Suprapubic skin (tissue), 4 donors: ENCODE measurements around the gene LAMTOR2. TPM values are rescaled to one million over a fixed set of nuclear protein-coding genes. Genes with fewer than 3 reads are reported as not detected.

Experiments
- DNase-seq, 2 donors: peaks; one replicate each; pipeline ENCODE4 v3.0.0-alpha.2; 2019; ENCODE audit warnings: low spot score in 2 of 2
- H3K27ac ChIP-seq: fragments of 200-600 bp; sonication (generic); one replicate; pipeline ENCODE4 v1.5.1; 2019
- H3K27me3 ChIP-seq: fragments of 200-600 bp; sonication (generic); one replicate; pipeline ENCODE4 v1.5.1; 2019
- H3K36me3 ChIP-seq: fragments of 200-600 bp; sonication (generic); one replicate; pipeline ENCODE4 v1.5.1; 2019
- H3K4me1 ChIP-seq: fragments of 200-600 bp; sonication (generic); one replicate; pipeline ENCODE4 v1.5.1; 2019
- H3K4me3 ChIP-seq: fragments of 200-600 bp; sonication (generic); one replicate; pipeline ENCODE4 v1.5.1; 2019; ENCODE audit warnings: mild to moderate bottlenecking
- H3K9me3 ChIP-seq: fragments of 200-600 bp; sonication (generic); one replicate; pipeline ENCODE4 v1.5.1; 2019
- EP300 ChIP-seq: sonication (generic); formaldehyde crosslinking; IDR thresholded peaks from one replicate; pipeline ENCODE4 v1.6.1; 2017; ENCODE audit warnings: antibody characterized with exemption
- POLR2A ChIP-seq, 2 donors: fragments of 450-650 bp; IDR thresholded peaks; one replicate each; pipeline ENCODE4 v1.6.1; 2017; ENCODE audit warnings: antibody characterized with exemption in 2 of 2, mild to moderate bottlenecking in 2 of 2, moderate library complexity in 2 of 2
- POLR2AphosphoS5 ChIP-seq, 3 donors: sonication (generic); formaldehyde crosslinking; IDR thresholded peaks; one replicate each; pipeline ENCODE4 v1.6.1; 2017; ENCODE audit warnings: antibody characterized with exemption in 3 of 3
- WGBS: methylation state at CpG from one replicate; pipeline ENCODE4 v1.1.5; 2018; 5-methylcytosine and 5-hydroxymethylcytosine counted together
- total RNA-seq, 4 donors: library from RNA; depleted of rRNA; stranded (reverse); fragments of >200 nt; gene quantifications; one replicate each; pipeline ENCODE4 v1.1.0, GENCODE V29; 2016
- TF ChIP-seq, protein P1 (sequence below), 2 donors: fragments of 200-600 bp in 1 of 2; fragments of 450-650 bp in 1 of 2; sonication (generic) in 1 of 2; IDR thresholded peaks; one replicate each; pipeline ENCODE4 v1.5.1; 2016 to 2019; ENCODE audit warnings: antibody characterized with exemption in 2 of 2, mild to moderate bottlenecking in 1 of 2, moderate library complexity in 1 of 2

LAMTOR2 gene
- total RNA-seq, 4 donors from 2014 or later, result 27.3 to 66.6 (median 57.7) TPM

DNA sequence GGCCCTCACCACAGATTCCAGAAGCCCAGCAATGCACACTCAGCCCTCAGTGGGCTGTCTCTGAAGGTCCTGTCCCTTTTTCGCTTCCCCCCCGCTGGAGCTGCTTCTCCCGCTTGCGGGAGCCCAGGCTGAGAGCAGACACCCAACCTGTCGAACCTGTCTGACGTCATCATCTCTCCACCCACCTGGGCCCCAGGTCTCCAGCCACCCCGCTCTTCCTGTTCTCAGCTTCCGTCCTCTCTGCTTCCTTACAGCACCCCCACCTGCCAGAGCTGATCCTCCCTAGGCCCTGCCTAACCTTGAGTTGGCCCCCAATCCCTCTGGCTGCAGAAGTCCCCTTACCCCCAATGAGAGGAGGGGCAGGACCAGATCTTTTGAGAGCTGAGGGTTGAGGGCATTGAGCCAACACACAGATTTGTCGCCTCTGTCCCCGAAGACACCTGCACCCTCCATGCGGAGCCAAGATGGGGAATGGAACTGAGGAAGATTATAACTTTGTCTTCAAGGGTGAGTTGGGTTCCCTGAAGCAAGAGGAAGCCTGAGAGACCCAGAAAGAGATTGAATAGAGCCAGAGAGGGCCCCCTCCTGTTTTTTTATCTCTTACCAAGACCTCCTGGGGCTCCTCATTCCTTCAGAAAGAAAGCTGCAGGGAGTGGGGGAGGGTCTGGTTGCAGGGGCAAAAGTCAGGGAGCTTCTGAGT lies 6.5 kb downstream of the LAMTOR2 start, which contains the start of gene RAB25:
Gene RAB25 (plus strand): TSS at position 224 of the 700 bp plus-strand sequence. CDS start 241 bp downstream, at position 465.
- Histone ChIP-seq H3K4me3 (peak within 1 kb of the TSS; percentile 42), H3K27me3 (no peaks in the 10 kb centered on the region), H3K36me3 (peaks cover 3% of the 10 kb centered on the region), H3K9me3 (no peaks in the 10 kb centered on the region), H3K27ac (peak within 1 kb of the TSS; percentile 78), H3K4me1 (peaks cover 43% of the 10 kb centered on the region)
- peak in 1 of 2 donors; percentile 74 for DNase-seq
- WGBS, result 29% methylated on average over 11 of the region's 11 CpGs
- TF ChIP-seq, protein P1, sequence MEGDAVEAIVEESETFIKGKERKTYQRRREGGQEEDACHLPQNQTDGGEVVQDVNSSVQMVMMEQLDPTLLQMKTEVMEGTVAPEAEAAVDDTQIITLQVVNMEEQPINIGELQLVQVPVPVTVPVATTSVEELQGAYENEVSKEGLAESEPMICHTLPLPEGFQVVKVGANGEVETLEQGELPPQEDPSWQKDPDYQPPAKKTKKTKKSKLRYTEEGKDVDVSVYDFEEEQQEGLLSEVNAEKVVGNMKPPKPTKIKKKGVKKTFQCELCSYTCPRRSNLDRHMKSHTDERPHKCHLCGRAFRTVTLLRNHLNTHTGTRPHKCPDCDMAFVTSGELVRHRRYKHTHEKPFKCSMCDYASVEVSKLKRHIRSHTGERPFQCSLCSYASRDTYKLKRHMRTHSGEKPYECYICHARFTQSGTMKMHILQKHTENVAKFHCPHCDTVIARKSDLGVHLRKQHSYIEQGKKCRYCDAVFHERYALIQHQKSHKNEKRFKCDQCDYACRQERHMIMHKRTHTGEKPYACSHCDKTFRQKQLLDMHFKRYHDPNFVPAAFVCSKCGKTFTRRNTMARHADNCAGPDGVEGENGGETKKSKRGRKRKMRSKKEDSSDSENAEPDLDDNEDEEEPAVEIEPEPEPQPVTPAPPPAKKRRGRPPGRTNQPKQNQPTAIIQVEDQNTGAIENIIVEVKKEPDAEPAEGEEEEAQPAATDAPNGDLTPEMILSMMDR (IDR thresholded peaks at IDR 0.05), result no peak
- TF ChIP-seq POLR2AphosphoS5 (IDR thresholded peaks at IDR 0.05) (no peak), POLR2A (IDR thresholded peaks at IDR 0.05) (peak in 1 of 2 donors; percentile 10), EP300 (no peak)

DNA sequence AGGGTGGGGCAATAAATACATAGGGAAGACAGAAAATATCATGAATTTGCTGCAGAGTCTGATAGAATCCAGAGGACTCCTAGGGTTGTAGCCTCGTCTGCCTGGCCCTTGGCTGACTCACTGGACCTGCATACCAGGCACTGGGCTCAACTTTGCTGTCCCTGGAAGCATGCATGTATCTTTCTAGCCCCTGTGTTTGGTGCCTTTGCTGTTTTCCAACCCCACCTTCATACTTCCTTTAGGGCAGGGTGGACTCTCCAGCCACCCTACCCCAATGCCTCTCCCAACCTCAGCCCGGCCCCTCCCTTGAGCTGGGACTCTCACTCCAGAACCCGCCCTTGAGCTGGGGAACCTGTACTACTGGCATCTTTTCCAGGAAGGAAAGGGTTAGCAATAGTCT lies 7.6 kb downstream of the LAMTOR2 start:
- 66% methylated on average over 3 of the region's 3 CpGs for WGBS
- Histone ChIP-seq H3K4me1 (peaks cover 39% of the 10 kb centered on the region), H3K9me3 (no peaks in the 10 kb centered on the region), H3K27me3 (no peaks in the 10 kb centered on the region), H3K27ac (peak overlapping the region; percentile 78), H3K36me3 (peaks cover 3% of the 10 kb centered on the region), H3K4me3 (peak overlapping the region; percentile 42)
- DNase-seq, result no peak
- TF ChIP-seq POLR2A (IDR thresholded peaks at IDR 0.05), result no peak
- TF ChIP-seq EP300, result no peak
- TF ChIP-seq, protein P1 (IDR thresholded peaks at IDR 0.05), result no peak
- no peak for TF ChIP-seq POLR2AphosphoS5 (IDR thresholded peaks at IDR 0.05)

DNA sequence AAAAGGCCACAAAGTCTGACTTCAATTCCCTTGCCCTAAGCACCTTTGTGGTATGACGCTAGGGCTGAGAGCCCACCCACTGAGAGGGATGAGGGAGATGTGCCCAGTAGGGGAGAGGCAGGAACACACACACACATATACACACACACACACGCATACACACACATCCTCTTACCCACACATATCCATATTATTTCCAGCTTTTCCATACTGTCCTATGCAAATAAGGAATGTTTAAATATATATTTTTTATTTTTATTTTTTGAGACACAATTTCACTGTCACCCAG lies 9.4 kb downstream of the LAMTOR2 start:
- TF ChIP-seq POLR2AphosphoS5 (IDR thresholded peaks at IDR 0.05) (no peak), EP300 (no peak), POLR2A (IDR thresholded peaks at IDR 0.05) (no peak)
- TF ChIP-seq, protein P1 (IDR thresholded peaks at IDR 0.05), result no peak
- 57% methylated on average over 2 of the region's 2 CpGs for whole genome bisulfite sequencing
- no peak for DNase-seq
- no peaks in the 10 kb centered on the region for H3K9me3 ChIP-seq
- H3K4me1 ChIP-seq, result peaks cover 39% of the 10 kb centered on the region
- H3K27me3 ChIP-seq, result no peaks in the 10 kb centered on the region
- H3K27ac ChIP-seq, result no peak overlapping the region
- H3K36me3 ChIP-seq, result peaks cover 7% of the 10 kb centered on the region
- H3K4me3 ChIP-seq, result no peak overlapping the region

DNA sequence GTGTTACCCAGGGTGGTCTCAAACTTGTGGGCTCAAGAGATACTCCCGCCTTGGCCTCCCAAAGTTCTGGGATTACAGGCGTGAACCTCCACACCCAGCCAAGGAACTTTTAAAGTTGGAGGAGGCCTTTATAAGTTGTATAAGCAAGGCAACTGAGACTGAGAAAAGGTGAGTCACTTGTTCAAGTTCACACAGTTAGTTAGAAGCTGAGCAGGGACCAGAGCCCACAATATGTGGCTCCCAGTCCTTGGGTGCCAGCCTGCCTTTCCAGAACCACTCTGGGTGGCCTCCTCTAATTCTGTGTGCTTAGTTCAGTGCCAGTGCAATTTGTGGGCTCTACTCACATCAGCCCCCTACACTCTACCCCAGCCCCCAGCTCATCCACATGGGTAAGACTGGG lies 10.0 kb downstream of the LAMTOR2 start:
- WGBS, result 95% methylated on average over 2 of the region's 2 CpGs
- H3K27me3 ChIP-seq, result no peaks in the 10 kb centered on the region
- no peak overlapping the region for H3K4me3 ChIP-seq
- H3K9me3 ChIP-seq, result no peaks in the 10 kb centered on the region
- no peak for DNase-seq
- peaks cover 10% of the 10 kb centered on the region for H3K36me3 ChIP-seq
- no peak overlapping the region for H3K27ac ChIP-seq
- H3K4me1 ChIP-seq, result peaks cover 35% of the 10 kb centered on the region
- TF ChIP-seq EP300, result no peak
- TF ChIP-seq, protein P1 (IDR thresholded peaks at IDR 0.05), result no peak
- no peak for TF ChIP-seq POLR2A (IDR thresholded peaks at IDR 0.05)
- TF ChIP-seq POLR2AphosphoS5 (IDR thresholded peaks at IDR 0.05), result no peak

DNA sequence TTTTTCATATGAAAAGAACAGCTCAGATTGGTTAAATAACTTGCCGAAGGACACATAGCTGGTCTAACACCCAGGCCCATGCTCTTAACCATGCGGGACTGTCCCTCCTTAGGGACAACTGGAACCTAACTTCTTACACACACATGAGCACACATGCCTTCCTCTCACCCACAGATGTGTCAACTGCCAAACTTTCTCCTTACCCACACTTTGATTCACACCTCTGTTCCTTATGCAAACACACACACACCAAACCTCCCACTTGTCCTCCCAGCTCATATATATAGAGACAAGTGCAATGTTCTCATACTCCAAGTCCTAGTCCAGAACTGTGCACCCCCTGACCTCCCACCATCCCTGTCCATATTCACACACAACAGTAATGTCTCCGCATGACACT lies 10.6 kb downstream of the LAMTOR2 start:
- DNase-seq, result no peak
- Histone ChIP-seq H3K4me3 (no peak overlapping the region), H3K4me1 (peaks cover 29% of the 10 kb centered on the region), H3K9me3 (no peaks in the 10 kb centered on the region), H3K36me3 (peaks cover 15% of the 10 kb centered on the region), H3K27ac (no peak overlapping the region), H3K27me3 (no peaks in the 10 kb centered on the region)
- WGBS, result 94% methylated on average over 3 of the region's 3 CpGs
- TF ChIP-seq POLR2A (IDR thresholded peaks at IDR 0.05) (no peak), EP300 (no peak), POLR2AphosphoS5 (IDR thresholded peaks at IDR 0.05) (no peak)
- TF ChIP-seq, protein P1 (IDR thresholded peaks at IDR 0.05), result no peak
